HG03196 (cell line): Measurements from ENCODE around the gene IL3.

ENCODE experiments used
- ATAC-seq: cut with Tn5 transposase; IDR thresholded peaks from one replicate; pipeline ENCODE4 v1.9.1; 2021; ENCODE audit not compliant: unreplicated experiment

IL3 gene

GRCh38 chr5:132072070-132072469 lies 11.6 kb downstream of the IL3 start:
- no peak for ATAC-seq

GRCh38 chr5:132072528-132072927 lies 12.1 kb downstream of the IL3 start:
- no peak for ATAC-seq

- ATAC-seq: no peak
These were observed 13.0 kb downstream of the IL3 start, which contains the start of gene CSF2 for GRCh38 chr5:132073231-132074013. TSS of gene CSF2 (plus strand) at chr5:132073789. CDS start at chr5:132073824, 35 bp downstream.

- no peak for ATAC-seq
These were observed 13.8 kb downstream of the IL3 start for GRCh38 chr5:132074091-132074771.

- ATAC-seq: no peak
These were observed 14.6 kb downstream of the IL3 start for GRCh38 chr5:132074772-132075718.

GRCh38 chr5:132075719-132076077 lies 15.2 kb downstream of the IL3 start:
- ATAC-seq: no peak

- no peak for ATAC-seq
These were observed 15.9 kb downstream of the IL3 start for GRCh38 chr5:132076202-132076830.

GRCh38 chr5:132076983-132077382 lies 16.5 kb downstream of the IL3 start:
- ATAC-seq: no peak

- no peak for ATAC-seq
These were observed 18.6 kb downstream of the IL3 start for GRCh38 chr5:132079081-132079480.

- no peak for ATAC-seq
These were observed 19.2 kb downstream of the IL3 start for GRCh38 chr5:132079619-132080018.

- ATAC-seq: no peak
These were observed 20.1 kb downstream of the IL3 start for GRCh38 chr5:132080595-132080994.

GRCh38 chr5:132081458-132081857 lies 21.0 kb downstream of the IL3 start:
- ATAC-seq: no peak

- ATAC-seq: no peak
These were observed 22.0 kb downstream of the IL3 start for GRCh38 chr5:132082329-132083023.

GRCh38 chr5:132083071-132083678 lies 22.7 kb downstream of the IL3 start:
- ATAC-seq: no peak

- ATAC-seq: no peak
These were observed 25.2 kb downstream of the IL3 start for GRCh38 chr5:132085686-132086085.

GRCh38 chr5:132086277-132086794 lies 25.9 kb downstream of the IL3 start:
- no peak for ATAC-seq

GRCh38 chr5:132087176-132087575 lies 26.7 kb downstream of the IL3 start:
- no peak for ATAC-seq

GRCh38 chr5:132087661-132088060 lies 27.2 kb downstream of the IL3 start:
- no peak for ATAC-seq

- no peak for ATAC-seq
These were observed 28.9 kb downstream of the IL3 start for GRCh38 chr5:132089363-132089762.

- ATAC-seq: no peak
These were observed 29.7 kb downstream of the IL3 start for GRCh38 chr5:132090107-132090506.
